IMR-90 (cell line): Measurements from ENCODE around the gene GATA3. TPM values are rescaled to one million over a fixed set of nuclear protein-coding genes. Genes with fewer than 3 reads are reported as not detected.

Source experiments
- ATAC-seq: fragments of 200-7000 bp; cut with Tn5 transposase; 2 replicates; pipeline ENCODE4 v1.9.1; 2020; ENCODE audit warnings: low read depth, mild to moderate bottlenecking, moderate library complexity
- BruUV-seq: library from RNA; stranded (reverse); fragments of 400-500 nt; replicated peaks from 2 replicates; lab custom pipeline; 2021; lab: Mats Ljungman, UMichigan
- CTCF ChIA-PET: fragments of 300-600 bp; formaldehyde crosslinking; extraction: SDS; loops from one replicate; lab custom pipeline; 2021; ENCODE audit warnings: antibody characterized with exemption; lab: Yijun Ruan, JAX
- POLR2A ChIA-PET: fragments of 300-600 bp; sonication (Branson Sonifier 250); formaldehyde crosslinking; loops from one replicate; lab custom pipeline; 2022; ENCODE audit warnings: antibody characterized with exemption; ENCODE audit not compliant: unreplicated experiment; lab: Charles Lee
- DNase-seq: peaks from one replicate; pipeline ENCODE4 v3.0.0; 2013
- H2AFZ ChIP-seq: replicated peaks from 2 replicates; pipeline ENCODE3; 2013; ENCODE audit warnings: low read length, mild to moderate bottlenecking; ENCODE audit not compliant: poor library complexity
- H2AK5ac ChIP-seq: 2 replicates; pipeline ENCODE4 v1.6.1; 2013; ENCODE audit warnings: low read depth, low read length, inconsistent platforms
- H2AK9ac ChIP-seq: replicated peaks from 2 replicates; pipeline ENCODE3; 2013; ENCODE audit warnings: mild to moderate bottlenecking, low read depth, low read length, moderate library complexity; ENCODE audit not compliant: poor library complexity
- H2BK120ac ChIP-seq: 2 replicates; pipeline ENCODE4 v1.6.1; 2013; ENCODE audit warnings: low read depth, low read length, inconsistent platforms
- H2BK15ac ChIP-seq: 3 replicates; pipeline ENCODE4 v1.6.1; 2013; ENCODE audit warnings: low read depth, low read length, inconsistent platforms
- H2BK20ac ChIP-seq: 2 replicates; pipeline ENCODE4 v1.6.1; 2013; ENCODE audit warnings: low read depth, mild to moderate bottlenecking, inconsistent platforms, low read length, moderate library complexity
- H2BK5ac ChIP-seq: 2 replicates; pipeline ENCODE4 v1.6.1; 2013; ENCODE audit warnings: mild to moderate bottlenecking, low read depth, low read length, inconsistent platforms; ENCODE audit not compliant: poor library complexity, severe bottlenecking
- H3K14ac ChIP-seq: replicated peaks from 2 replicates; pipeline ENCODE4 v1.6.1; 2013; ENCODE audit warnings: low read depth, low read length, inconsistent platforms
- H3K18ac ChIP-seq: 2 replicates; pipeline ENCODE4 v1.6.1; 2013; ENCODE audit warnings: low read depth, low read length, control low read depth
- H3K23ac ChIP-seq: 2 replicates; pipeline ENCODE4 v1.6.1; 2013; ENCODE audit warnings: low read depth, low read length, inconsistent platforms
- H3K27ac ChIP-seq: 2 replicates; pipeline ENCODE4 v1.5.1; 2013; ENCODE audit warnings: mild to moderate bottlenecking, control low read depth, low read length; ENCODE audit not compliant: insufficient read depth
- H3K27me3 ChIP-seq: 2 replicates; pipeline ENCODE4 v1.6.1; 2013; ENCODE audit warnings: low read length; ENCODE audit not compliant: control insufficient read depth, insufficient read depth
- H3K36me3 ChIP-seq: 2 replicates; pipeline ENCODE4 v1.6.1; 2013; ENCODE audit warnings: low read length, mixed read lengths; ENCODE audit not compliant: control insufficient read depth, insufficient read depth
- H3K4ac ChIP-seq: 2 replicates; pipeline ENCODE4 v1.6.1; 2013; ENCODE audit warnings: low read depth, low read length, inconsistent platforms
- H3K4me1 ChIP-seq: 2 replicates; pipeline ENCODE4 v1.6.1; 2013; ENCODE audit warnings: low read length, mixed read lengths; ENCODE audit not compliant: control insufficient read depth, insufficient read depth
- H3K4me2 ChIP-seq: 2 replicates; pipeline ENCODE4 v1.6.1; 2013; ENCODE audit warnings: low read depth, mild to moderate bottlenecking, control low read depth, low read length, moderate library complexity
- H3K4me3 ChIP-seq: 2 replicates; pipeline ENCODE4 v1.5.1; 2013; ENCODE audit warnings: low read depth, mild to moderate bottlenecking, control low read depth, low read length, moderate library complexity; ENCODE audit not compliant: insufficient read depth
- H3K56ac ChIP-seq: 2 replicates; pipeline ENCODE4 v1.6.1; 2013; ENCODE audit warnings: low read length, inconsistent platforms; ENCODE audit not compliant: insufficient read depth; ENCODE audit errors: extremely low read depth
- H3K79me1 ChIP-seq, 2 experiments: 2 replicates each; pipeline ENCODE4 v1.6.1; 2013; ENCODE audit warnings: low read length in 2 of 2, inconsistent platforms in 1 of 2, low read depth in 1 of 2
- H3K9ac ChIP-seq: 2 replicates; pipeline ENCODE4 v1.6.1; 2013; ENCODE audit warnings: low read depth, low read length, control low read depth
- H3K9me1 ChIP-seq: 2 replicates; pipeline ENCODE4 v1.6.1; 2013; ENCODE audit warnings: low read length, inconsistent platforms; ENCODE audit not compliant: insufficient read depth
- H3K9me3 ChIP-seq: 2 replicates; pipeline ENCODE4 v1.6.1; 2013; ENCODE audit warnings: low read length; ENCODE audit not compliant: control insufficient read depth, insufficient read depth
- H4K20me1 ChIP-seq: 2 replicates; pipeline ENCODE4 v1.6.1; 2013; ENCODE audit warnings: low read length, inconsistent platforms; ENCODE audit not compliant: insufficient read depth
- H4K5ac ChIP-seq: 2 replicates; pipeline ENCODE4 v1.6.1; 2013; ENCODE audit warnings: mild to moderate bottlenecking, low read depth, low read length, control low read depth
- H4K8ac ChIP-seq, 2 experiments: 2 replicates each; pipeline ENCODE4 v1.6.1; 2013; ENCODE audit warnings: low read depth in 2 of 2, low read length in 2 of 2, control low read depth in 1 of 2, inconsistent platforms in 1 of 2
- H4K91ac ChIP-seq: 2 replicates; pipeline ENCODE4 v1.6.1; 2013; ENCODE audit warnings: low read depth, low read length, inconsistent platforms; ENCODE audit not compliant: insufficient read depth
- CTCF ChIP-seq: conservative IDR thresholded peaks from 2 replicates; pipeline ENCODE4 v1.5.1; 2012; ENCODE audit warnings: mild to moderate bottlenecking, low read depth, low read length, improper control_type of control experiment
- MXI1 ChIP-seq: IDR thresholded peaks from 2 replicates; pipeline ENCODE4 v1.6.1; 2012; ENCODE audit warnings: low read depth, mild to moderate bottlenecking, low read length, moderate library complexity, borderline replicate concordance
- WGBS, 2 experiments: methylation state at CpG; one replicate each; pipeline versions ENCODE4 v1.1.5 to v1.1.7; 2013; ENCODE audit warnings: missing lambda C conversion rate in 2 of 2; ENCODE audit not compliant: insufficient read length in 1 of 2; ENCODE audit errors: extremely low coverage in 2 of 2; 5-methylcytosine and 5-hydroxymethylcytosine counted together
- dilution Hi-C: fragments of 300-500 bp; cut with HindIII; formaldehyde crosslinking; loops from one replicate; pipeline ENCODE4 v1.14.3; 2018; ENCODE audit warnings: low sequenced_read_pairs; ENCODE audit not compliant: unreplicated experiment
- in situ Hi-C: fragments of 300-500 bp; cut with MboI; formaldehyde crosslinking; loops from 3 replicates; pipeline ENCODE4 v1.14.3; 2019; ENCODE audit warnings: low sequenced_read_pairs, inconsistent platforms, mixed read lengths
- intact Hi-C: fragments of 100-400 bp; cut with micrococcal nuclease; formaldehyde crosslinking; loops from 2 replicates; pipeline ENCODE4 v1.10.0; 2022
- polyA plus RNA-seq, 3 experiments: library from polyadenylated mRNA; depleted of rRNA; stranded (reverse); fragments of >200 nt; gene quantifications; 2 replicates each; pipeline ENCODE4 v1.2.3, GENCODE V29; 2012; ENCODE audit warnings: low replicate concordance in 1 of 3
- total RNA-seq: library from RNA; depleted of rRNA; stranded (reverse); fragments of >200 nt; gene quantifications from 2 replicates; pipeline ENCODE4 v1.2.3, GENCODE V29; 2012

GATA3 gene
- total and polyA plus RNA-seq, 2 of the 4 experiments (the other 2 are of a cell fraction), result 0.21 TPM; not detected in 1

GRCh38 chr10:8075282-8076260 is 21.1 kb downstream of the GATA3 start:
- in situ Hi-C loops, result no loop called here
- Histone ChIP-seq H3K18ac (no peak overlapping the region), H2AK9ac (no peak overlapping the region), H4K5ac (no peak overlapping the region), H2BK15ac (no peak overlapping the region), H3K4me2 (peak overlapping the region; percentile 4; the same call in 1 of the 2 replicates), H2BK20ac (no peak overlapping the region), H2BK120ac (no peak overlapping the region), H3K9ac (no peak overlapping the region), H4K8ac (no peak overlapping the region), H3K4ac (no peak overlapping the region), H3K27me3 (peaks cover 4% of the 10 kb centered on the region), H3K9me3 (no peaks in the 10 kb centered on the region), H2AK5ac (no peak overlapping the region), H3K4me3 (no peak overlapping the region), H3K4me1 (peaks cover 2% of the 10 kb centered on the region; the same call in 1 of the 2 replicates), H2AFZ (peak overlapping the region; percentile 19), H4K20me1 (no peaks in the 10 kb centered on the region), H2BK5ac (no peak overlapping the region), H3K36me3 (no peaks in the 10 kb centered on the region), H3K23ac (no peak overlapping the region), H3K9me1 (no peaks in the 10 kb centered on the region), H3K14ac (no peak overlapping the region), H3K79me1 (no peaks in the 10 kb centered on the region), H3K56ac (no peak overlapping the region), H3K27ac (no peak overlapping the region), H4K91ac (no peak overlapping the region)
- dilution Hi-C loops, result no loop called here
- DNase-seq, result no peak
- ChIA-PET CTCF (interaction anchor here (1.8 kb wide), 1 partner anchor 10 kb away, joined by 6 read pairs; no protein-coding TSS in a partner anchor), POLR2A (no interaction called here)
- ATAC-seq, result peak; percentile 48; the same call in 1 of the 2 replicates
- BruUV-seq, result no TSS peak
- intact Hi-C loops, result no loop called here
- WGBS, 2 experiments, result 21% methylated on average over 2 of the region's 19 CpGs; no CpG with 5 or more reads in 1 of the 2 experiments
- TF ChIP-seq CTCF (0 out of 2 replicates have a peak, but pooled peaks have one; percentile 3), MXI1 (no peak)
